ENCODE data around the gene GRIN3A. TPM values are rescaled to one million over a fixed set of nuclear protein-coding genes. Genes with fewer than 3 reads are reported as not detected.

Gene GRIN3A
- total RNA-seq, 1 donor from 2014 or later: not detected

- Mint-ChIP-seq H3K4me3 (no peak overlapping the region), H3K27me3 (ENCODE audit: insufficient read depth, low read depth) (peaks cover 2% of the 10 kb centered on the region), H3K4me1 (peaks cover 15% of the 10 kb centered on the region), H3K9me3 (no peaks in the 10 kb centered on the region), H3K36me3 (no peaks in the 10 kb centered on the region), H3K27ac (no peak overlapping the region)
- no peaks in the 10 kb centered on the region for H3K79me2 ChIP-seq (ENCODE audit: low read depth)
- H3K4me1 ChIP-seq: no peaks in the 10 kb centered on the region
- no peak for DNase-seq (ENCODE audit: low spot score)
- H3K27ac ChIP-seq: no peak overlapping the region
- H3K36me3 ChIP-seq: no peaks in the 10 kb centered on the region
- H3F3A ChIP-seq (ENCODE audit: low read depth): no peaks in the 10 kb centered on the region
- TF ChIP-seq EZH2 (IDR thresholded peaks at IDR 0.05): no peak
- no peak for TF ChIP-seq EZH2phosphoT487 (IDR thresholded peaks at IDR 0.05)
- TF ChIP-seq CTCF (IDR thresholded peaks at IDR 0.05): no peak
- H4K20me1 ChIP-seq (ENCODE audit: low read depth): no peaks in the 10 kb centered on the region
- H3K9me3 ChIP-seq (ENCODE audit: low read depth): no peaks in the 10 kb centered on the region
- H2AFZ ChIP-seq (replicated peaks): no peak overlapping the region
- H3K4me3 ChIP-seq: no peak overlapping the region
- no peak overlapping the region for H3K4me2 ChIP-seq
- H3K27me3 ChIP-seq: no peaks in the 10 kb centered on the region
- H3K9ac ChIP-seq: no peak overlapping the region
Observed at GRCh38 chr9:101605547-101605946, 132.9 kb downstream of the GRIN3A start.

- Mint-ChIP-seq H3K36me3 (no peaks in the 10 kb centered on the region), H3K9me3 (no peaks in the 10 kb centered on the region), H3K27ac (no peak overlapping the region), H3K4me1 (peaks cover 15% of the 10 kb centered on the region), H3K4me3 (no peak overlapping the region), H3K27me3 (ENCODE audit: insufficient read depth, low read depth) (peaks cover 3% of the 10 kb centered on the region)
- H3K36me3 ChIP-seq: no peaks in the 10 kb centered on the region
- no peaks in the 10 kb centered on the region for H4K20me1 ChIP-seq (ENCODE audit: low read depth)
- no peak for TF ChIP-seq CTCF (IDR thresholded peaks at IDR 0.05)
- H3K9me3 ChIP-seq (ENCODE audit: low read depth): no peaks in the 10 kb centered on the region
- H3K4me1 ChIP-seq: no peaks in the 10 kb centered on the region
- no peaks in the 10 kb centered on the region for H3K27me3 ChIP-seq
- H3F3A ChIP-seq (ENCODE audit: low read depth): no peaks in the 10 kb centered on the region
- H3K79me2 ChIP-seq (ENCODE audit: low read depth): no peaks in the 10 kb centered on the region
- DNase-seq (ENCODE audit: low spot score): no peak
- H3K4me3 ChIP-seq: no peak overlapping the region
- H3K27ac ChIP-seq: no peak overlapping the region
- H3K9ac ChIP-seq: no peak overlapping the region
- no peak overlapping the region for H3K4me2 ChIP-seq
- no peak overlapping the region for H2AFZ ChIP-seq (replicated peaks)
Observed at GRCh38 chr9:101604296-101604695, 134.2 kb downstream of the GRIN3A start.

GRCh38 chr9:101601904-101602765 is 136.3 kb downstream of the GRIN3A start:
- H3K9me3 Mint-ChIP-seq: no peaks in the 10 kb centered on the region
- Histone ChIP-seq H3K36me3 (no peaks in the 10 kb centered on the region), H2AFZ (replicated peaks) (peak overlapping the region; percentile 71), H4K20me1 (ENCODE audit: low read depth) (no peaks in the 10 kb centered on the region), H3K9ac (no peak overlapping the region), H3K4me1 (no peaks in the 10 kb centered on the region), H3K9me3 (ENCODE audit: low read depth) (no peaks in the 10 kb centered on the region), H3K27me3 (no peaks in the 10 kb centered on the region), H3K27ac (no peak overlapping the region), H3F3A (ENCODE audit: low read depth) (no peaks in the 10 kb centered on the region), H3K4me2 (no peak overlapping the region), H3K79me2 (ENCODE audit: low read depth) (no peaks in the 10 kb centered on the region), H3K4me3 (no peak overlapping the region)
- H3K27me3 Mint-ChIP-seq (ENCODE audit: insufficient read depth, low read depth): peaks cover 3% of the 10 kb centered on the region
- H3K4me1 Mint-ChIP-seq: peaks cover 7% of the 10 kb centered on the region
- H3K4me3 Mint-ChIP-seq: no peak overlapping the region
- peak; percentile 72 for DNase-seq (ENCODE audit: low spot score)
- TF ChIP-seq EZH2phosphoT487 (IDR thresholded peaks at IDR 0.05): no peak
- TF ChIP-seq CTCF (IDR thresholded peaks at IDR 0.05): peak; percentile 78
- no peak for TF ChIP-seq EZH2 (IDR thresholded peaks at IDR 0.05)
- no peak overlapping the region for H3K27ac Mint-ChIP-seq
- H3K36me3 Mint-ChIP-seq: no peaks in the 10 kb centered on the region
